K562 (cell line): Measurements from ENCODE around the gene SLC4A2. TPM values are rescaled to one million over a fixed set of nuclear protein-coding genes. Genes with fewer than 3 reads are reported as not detected.

ENCODE experiments used
- AFF1 ChIP-seq, 2 experiments: fragments of 450-650 bp; IDR thresholded peaks; 2 replicates each; pipeline ENCODE4 v1.6.1; 2018; ENCODE audit warnings: mild to moderate bottlenecking in 2 of 2, low read depth in 1 of 2; ENCODE audit not compliant: partially characterized antibody in 2 of 2
- CREBBP ChIP-seq: IDR thresholded peaks from one replicate; pipeline ENCODE4 v1.6.1; 2012; ENCODE audit warnings: low read depth, mild to moderate bottlenecking, control low read depth, inconsistent platforms, low read length
- KLF1 ChIP-seq: fragments of 450-650 bp; IDR thresholded peaks from 2 replicates; pipeline ENCODE4 v1.6.1; 2016; ENCODE audit warnings: missing genetic modification characterization, missing compliant biosample characterization
- MECOM ChIP-seq: fragments of 250-450 bp; sonication (Bioruptor Pico); IDR thresholded peaks from 2 replicates; pipeline ENCODE4 v1.8.0; 2022; ENCODE audit warnings: inconsistent platforms
- TCF3 ChIP-seq: sonication (generic); formaldehyde crosslinking; IDR thresholded peaks from 2 replicates; pipeline ENCODE4 v1.4.0; 2020; ENCODE audit warnings: mild to moderate bottlenecking, missing genetic modification reagents
- polyA plus RNA-seq, 8 experiments: library from polyadenylated mRNA; depleted of rRNA in 4 of 8; stranded (reverse) in 5 of 8; unstranded in 3 of 8; fragments of >200 nt; fragmentation: Nextera tagmentation in 2 of 8; fragmentation: Illumina TruSeq in 1 of 8; extraction: Ambion mirVana in 2 of 8; extraction: Trizol in 1 of 8; gene quantifications; 2 replicates each; pipeline versions ENCODE4 v1.2.1 to v1.2.3, GENCODE V29; 2011 to 2014; ENCODE audit warnings: inconsistent platforms in 1 of 8, missing spikeins in 1 of 8
- total RNA-seq, 7 experiments: library from RNA; depleted of rRNA in 6 of 7; stranded (reverse); fragments of >200 nt in 6 of 7; fragmentation: Illumina TruSeq in 2 of 7; extraction: Trizol in 2 of 7; gene quantifications; 2 replicates each; pipeline versions ENCODE4 v1.2.1 to v1.2.3, GENCODE V29; 2011 to 2021; ENCODE audit warnings: low replicate concordance in 1 of 7
- TF ChIP-seq, protein P1 (sequence below): fragments of 200-600 bp; sonication (generic); IDR thresholded peaks from one replicate; pipeline ENCODE4 v1.6.1; 2012; ENCODE audit warnings: mild to moderate bottlenecking, low read depth, low read length, inconsistent platforms

Gene SLC4A2
- total and polyA plus RNA-seq, 9 of the 15 experiments (the other 6 are each of a cell fraction or from before 2014, with no cell fraction given), result 11.4 to 375 (median 130) TPM

DNA sequence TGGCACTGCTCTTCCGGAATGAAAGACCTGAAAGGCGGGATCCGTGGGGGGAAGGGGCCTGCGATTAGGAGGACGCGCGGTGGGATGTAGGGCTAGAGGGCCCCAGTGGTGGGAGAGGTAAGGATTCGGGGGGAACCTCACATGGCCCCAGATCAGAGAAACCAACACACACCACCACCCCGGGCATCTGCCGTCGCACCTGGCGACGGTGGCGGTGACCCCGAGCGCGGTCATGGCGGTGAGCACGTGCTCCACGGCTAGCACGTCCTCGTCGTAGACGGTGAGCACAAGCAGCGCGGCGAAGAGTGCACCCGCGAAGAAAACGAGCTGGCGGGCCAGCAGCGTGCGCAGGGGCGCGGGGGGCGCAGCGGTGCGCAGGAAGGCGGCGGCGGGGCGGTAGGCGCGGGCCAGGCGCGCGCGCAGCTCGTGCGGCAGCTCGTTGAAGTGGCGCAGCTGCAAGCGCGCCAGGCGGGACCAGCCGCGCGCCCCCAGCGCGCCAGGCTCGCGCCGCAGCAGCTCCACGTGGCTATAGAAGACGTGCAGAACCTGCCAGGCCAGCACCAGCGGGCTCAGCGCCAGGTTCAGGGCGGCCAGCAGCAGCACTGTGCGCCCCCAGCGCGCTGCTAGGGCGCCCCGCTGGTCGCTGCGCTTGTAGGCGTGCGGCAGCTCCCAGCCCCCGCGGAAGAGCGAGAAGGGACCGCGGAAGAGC is 40.8 kb upstream of the SLC4A2 start (continued):
- TF ChIP-seq AFF1 (IDR thresholded peaks at IDR 0.05; ENCODE audit: low read depth in 1 of 2, partially characterized antibody in 2 of 2) (no peak), KLF1 (tag) (no peak), MECOM (CRISPR knock-in tag) (no peak), CREBBP (no peak), TCF3 (CRISPR knock-in tag) (no peak; the same call in 1 of the 2 replicates)
- TF ChIP-seq, protein P1, sequence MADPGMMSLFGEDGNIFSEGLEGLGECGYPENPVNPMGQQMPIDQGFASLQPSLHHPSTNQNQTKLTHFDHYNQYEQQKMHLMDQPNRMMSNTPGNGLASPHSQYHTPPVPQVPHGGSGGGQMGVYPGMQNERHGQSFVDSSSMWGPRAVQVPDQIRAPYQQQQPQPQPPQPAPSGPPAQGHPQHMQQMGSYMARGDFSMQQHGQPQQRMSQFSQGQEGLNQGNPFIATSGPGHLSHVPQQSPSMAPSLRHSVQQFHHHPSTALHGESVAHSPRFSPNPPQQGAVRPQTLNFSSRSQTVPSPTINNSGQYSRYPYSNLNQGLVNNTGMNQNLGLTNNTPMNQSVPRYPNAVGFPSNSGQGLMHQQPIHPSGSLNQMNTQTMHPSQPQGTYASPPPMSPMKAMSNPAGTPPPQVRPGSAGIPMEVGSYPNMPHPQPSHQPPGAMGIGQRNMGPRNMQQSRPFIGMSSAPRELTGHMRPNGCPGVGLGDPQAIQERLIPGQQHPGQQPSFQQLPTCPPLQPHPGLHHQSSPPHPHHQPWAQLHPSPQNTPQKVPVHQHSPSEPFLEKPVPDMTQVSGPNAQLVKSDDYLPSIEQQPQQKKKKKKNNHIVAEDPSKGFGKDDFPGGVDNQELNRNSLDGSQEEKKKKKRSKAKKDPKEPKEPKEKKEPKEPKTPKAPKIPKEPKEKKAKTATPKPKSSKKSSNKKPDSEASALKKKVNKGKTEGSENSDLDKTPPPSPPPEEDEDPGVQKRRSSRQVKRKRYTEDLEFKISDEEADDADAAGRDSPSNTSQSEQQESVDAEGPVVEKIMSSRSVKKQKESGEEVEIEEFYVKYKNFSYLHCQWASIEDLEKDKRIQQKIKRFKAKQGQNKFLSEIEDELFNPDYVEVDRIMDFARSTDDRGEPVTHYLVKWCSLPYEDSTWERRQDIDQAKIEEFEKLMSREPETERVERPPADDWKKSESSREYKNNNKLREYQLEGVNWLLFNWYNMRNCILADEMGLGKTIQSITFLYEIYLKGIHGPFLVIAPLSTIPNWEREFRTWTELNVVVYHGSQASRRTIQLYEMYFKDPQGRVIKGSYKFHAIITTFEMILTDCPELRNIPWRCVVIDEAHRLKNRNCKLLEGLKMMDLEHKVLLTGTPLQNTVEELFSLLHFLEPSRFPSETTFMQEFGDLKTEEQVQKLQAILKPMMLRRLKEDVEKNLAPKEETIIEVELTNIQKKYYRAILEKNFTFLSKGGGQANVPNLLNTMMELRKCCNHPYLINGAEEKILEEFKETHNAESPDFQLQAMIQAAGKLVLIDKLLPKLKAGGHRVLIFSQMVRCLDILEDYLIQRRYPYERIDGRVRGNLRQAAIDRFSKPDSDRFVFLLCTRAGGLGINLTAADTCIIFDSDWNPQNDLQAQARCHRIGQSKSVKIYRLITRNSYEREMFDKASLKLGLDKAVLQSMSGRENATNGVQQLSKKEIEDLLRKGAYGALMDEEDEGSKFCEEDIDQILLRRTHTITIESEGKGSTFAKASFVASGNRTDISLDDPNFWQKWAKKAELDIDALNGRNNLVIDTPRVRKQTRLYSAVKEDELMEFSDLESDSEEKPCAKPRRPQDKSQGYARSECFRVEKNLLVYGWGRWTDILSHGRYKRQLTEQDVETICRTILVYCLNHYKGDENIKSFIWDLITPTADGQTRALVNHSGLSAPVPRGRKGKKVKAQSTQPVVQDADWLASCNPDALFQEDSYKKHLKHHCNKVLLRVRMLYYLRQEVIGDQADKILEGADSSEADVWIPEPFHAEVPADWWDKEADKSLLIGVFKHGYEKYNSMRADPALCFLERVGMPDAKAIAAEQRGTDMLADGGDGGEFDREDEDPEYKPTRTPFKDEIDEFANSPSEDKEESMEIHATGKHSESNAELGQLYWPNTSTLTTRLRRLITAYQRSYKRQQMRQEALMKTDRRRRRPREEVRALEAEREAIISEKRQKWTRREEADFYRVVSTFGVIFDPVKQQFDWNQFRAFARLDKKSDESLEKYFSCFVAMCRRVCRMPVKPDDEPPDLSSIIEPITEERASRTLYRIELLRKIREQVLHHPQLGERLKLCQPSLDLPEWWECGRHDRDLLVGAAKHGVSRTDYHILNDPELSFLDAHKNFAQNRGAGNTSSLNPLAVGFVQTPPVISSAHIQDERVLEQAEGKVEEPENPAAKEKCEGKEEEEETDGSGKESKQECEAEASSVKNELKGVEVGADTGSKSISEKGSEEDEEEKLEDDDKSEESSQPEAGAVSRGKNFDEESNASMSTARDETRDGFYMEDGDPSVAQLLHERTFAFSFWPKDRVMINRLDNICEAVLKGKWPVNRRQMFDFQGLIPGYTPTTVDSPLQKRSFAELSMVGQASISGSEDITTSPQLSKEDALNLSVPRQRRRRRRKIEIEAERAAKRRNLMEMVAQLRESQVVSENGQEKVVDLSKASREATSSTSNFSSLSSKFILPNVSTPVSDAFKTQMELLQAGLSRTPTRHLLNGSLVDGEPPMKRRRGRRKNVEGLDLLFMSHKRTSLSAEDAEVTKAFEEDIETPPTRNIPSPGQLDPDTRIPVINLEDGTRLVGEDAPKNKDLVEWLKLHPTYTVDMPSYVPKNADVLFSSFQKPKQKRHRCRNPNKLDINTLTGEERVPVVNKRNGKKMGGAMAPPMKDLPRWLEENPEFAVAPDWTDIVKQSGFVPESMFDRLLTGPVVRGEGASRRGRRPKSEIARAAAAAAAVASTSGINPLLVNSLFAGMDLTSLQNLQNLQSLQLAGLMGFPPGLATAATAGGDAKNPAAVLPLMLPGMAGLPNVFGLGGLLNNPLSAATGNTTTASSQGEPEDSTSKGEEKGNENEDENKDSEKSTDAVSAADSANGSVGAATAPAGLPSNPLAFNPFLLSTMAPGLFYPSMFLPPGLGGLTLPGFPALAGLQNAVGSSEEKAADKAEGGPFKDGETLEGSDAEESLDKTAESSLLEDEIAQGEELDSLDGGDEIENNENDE, result no peak
